ENCODE measurements around the gene TRIM6.
"Not testable (repeated sequence)": the region's sequence is repeated elsewhere in the genome, so short reads cannot be mapped to it uniquely, and the experiment has no call there.

TRIM6 gene

GRCh38 chr11:5604896-5605295 is 8.5 kb downstream of the TRIM6 start:
- no peak for DNase-seq

- no peak for DNase-seq
Observed at GRCh38 chr11:5605849-5606248, 9.4 kb downstream of the TRIM6 start.

- DNase-seq: no peak
Observed at GRCh38 chr11:5608808-5609207, 12.4 kb downstream of the TRIM6 start.

- DNase-seq: no peak
Observed at GRCh38 chr11:5610446-5610845, 14.0 kb downstream of the TRIM6 start.

GRCh38 chr11:5611627-5612026 is 15.2 kb downstream of the TRIM6 start:
- DNase-seq: no peak

GRCh38 chr11:5618807-5619206 is 22.4 kb downstream of the TRIM6 start:
- DNase-seq: no peak

- DNase-seq: no peak
Observed at GRCh38 chr11:5620651-5621521, 24.4 kb downstream of the TRIM6 start.

GRCh38 chr11:5621580-5621979 is 25.1 kb downstream of the TRIM6 start:
- no peak for DNase-seq

GRCh38 chr11:5622802-5623201 is 26.4 kb downstream of the TRIM6 start:
- DNase-seq: no peak

GRCh38 chr11:5624489-5625279 is 28.2 kb downstream of the TRIM6 start, which contains the start of gene TRIM34:
TSS of gene TRIM34 (plus strand) at chr11:5625001. CDS start at chr11:5632332, 7,331 bp downstream.
- peak in 2 of 4 experiments; percentile 27 to 55 for DNase-seq

GRCh38 chr11:5625281-5625680 is 28.8 kb downstream of the TRIM6 start:
- no peak for DNase-seq

- no peak for DNase-seq
Observed at GRCh38 chr11:5626196-5626595, 29.8 kb downstream of the TRIM6 start.

GRCh38 chr11:5631417-5631816 is 35.0 kb downstream of the TRIM6 start:
- DNase-seq: no peak

- no peak for DNase-seq
Observed at GRCh38 chr11:5631969-5632635, 35.7 kb downstream of the TRIM6 start.

GRCh38 chr11:5639953-5640352 is 43.5 kb downstream of the TRIM6 start:
- no peak for DNase-seq

GRCh38 chr11:5643585-5643984 is 47.1 kb downstream of the TRIM6 start:
- DNase-seq: no peak

- DNase-seq: no peak
Observed at GRCh38 chr11:5646139-5646538, 49.7 kb downstream of the TRIM6 start.

- no peak for DNase-seq
Observed at GRCh38 chr11:5655474-5655873, 59.0 kb downstream of the TRIM6 start.

- not testable (repeated sequence) for DNase-seq
Observed at GRCh38 chr11:5656956-5657355, 60.5 kb downstream of the TRIM6 start.

GRCh38 chr11:5658318-5658717 is 61.9 kb downstream of the TRIM6 start:
- no peak for DNase-seq
